ENCODE results near the gene EEF1G. TPM values are rescaled to one million over a fixed set of nuclear protein-coding genes. Genes with fewer than 3 reads are reported as not detected.
A peak's percentile ranks its signal among the peaks of the same experiment; 100 is the strongest.

The EEF1G gene
- total and polyA plus RNA-seq, 2 of the 13 experiments (the other 11 are each of a cell fraction or from before 2014, with no cell fraction given) = 1,787 to 2,144 TPM

DNA sequence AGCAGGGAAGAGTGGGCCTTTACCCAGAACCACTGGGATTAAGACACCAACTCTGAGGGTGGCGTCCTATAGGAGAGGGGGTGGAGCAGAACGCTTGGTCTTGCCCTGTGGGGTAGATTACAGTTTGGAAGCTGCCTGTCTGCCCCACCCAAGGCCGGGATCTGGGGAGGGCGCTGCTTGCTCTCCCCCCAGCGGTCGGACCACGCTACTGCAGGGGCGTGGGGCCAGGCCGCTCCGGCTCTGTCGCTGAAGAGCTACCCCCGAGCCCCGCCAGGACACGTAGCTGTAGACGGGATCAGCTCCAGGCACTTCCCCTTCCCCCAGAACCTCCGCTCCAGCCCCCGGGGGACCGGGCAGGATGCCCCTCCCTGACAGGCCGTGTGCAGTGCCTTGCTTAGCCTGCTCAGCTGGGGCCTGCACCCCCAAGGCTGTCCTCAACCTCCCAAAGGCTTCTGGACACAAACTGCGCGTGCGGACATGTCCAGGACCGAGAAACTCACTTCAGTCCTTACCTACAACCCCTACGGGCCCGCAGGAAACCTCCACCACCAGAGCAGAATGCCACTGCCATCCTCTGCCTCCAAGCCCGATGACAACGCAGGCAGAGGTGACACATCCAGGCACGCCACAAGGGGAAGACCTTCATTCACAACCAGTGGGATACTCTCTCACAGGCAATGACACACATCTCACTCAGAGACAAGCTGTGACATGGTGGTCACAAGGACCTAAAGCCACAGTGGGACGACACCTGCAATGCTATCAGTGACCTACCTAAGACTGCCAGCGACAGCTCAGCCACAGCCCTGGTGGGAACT lies 30.7 kb downstream of the EEF1G start (continued):
- TF ChIP-seq ARID4A (CRISPR knock-in tag; IDR thresholded peaks at IDR 0.05; ENCODE audit: borderline replicate concordance) = peak; percentile 59; the same call in 1 of the 2 replicates
- TF ChIP-seq UBTF (CRISPR knock-in tag; IDR thresholded peaks at IDR 0.05) = peak; percentile 52
- no peak for TF ChIP-seq ZNF724P (CRISPR knock-in tag; IDR thresholded peaks at IDR 0.05; ENCODE audit: borderline replicate concordance)
- peak; percentile 97 for TF ChIP-seq CTCF (CRISPR knock-in tag; IDR thresholded peaks at IDR 0.05)
- 0 out of 2 replicates have a peak, but pooled peaks have one; percentile 62 for TF ChIP-seq ZNF839 (CRISPR knock-in tag; IDR thresholded peaks at IDR 0.05; ENCODE audit: borderline replicate concordance)
- 0 out of 2 replicates have a peak, but pooled peaks have one; percentile 29 for TF ChIP-seq ELF1 (CRISPR knock-in tag; IDR thresholded peaks at IDR 0.05)
- no peak for TF ChIP-seq NR3C1 (CRISPR knock-in tag; IDR thresholded peaks at IDR 0.05)
- TF ChIP-seq ATF7-NPFF (CRISPR knock-in tag; IDR thresholded peaks at IDR 0.05; ENCODE audit: low read depth) = 0 out of 2 replicates have a peak, but pooled peaks have one; percentile 41
- no peak for TF ChIP-seq DMAP1 (CRISPR knock-in tag; IDR thresholded peaks at IDR 0.05)
- peak; percentile 53 for TF ChIP-seq ZFX (CRISPR knock-in tag; IDR thresholded peaks at IDR 0.05; ENCODE audit: low read depth)
- TF ChIP-seq PAWR (CRISPR knock-in tag; IDR thresholded peaks at IDR 0.05; ENCODE audit: borderline replicate concordance) = no peak
- 0 out of 2 replicates have a peak, but pooled peaks have one; percentile 48 for TF ChIP-seq ZMYM4 (CRISPR knock-in tag; IDR thresholded peaks at IDR 0.05)
- no peak for TF ChIP-seq ETV6 (CRISPR knock-in tag; conservative IDR thresholded peaks at IDR 0.05)
- TF ChIP-seq, protein P1, sequence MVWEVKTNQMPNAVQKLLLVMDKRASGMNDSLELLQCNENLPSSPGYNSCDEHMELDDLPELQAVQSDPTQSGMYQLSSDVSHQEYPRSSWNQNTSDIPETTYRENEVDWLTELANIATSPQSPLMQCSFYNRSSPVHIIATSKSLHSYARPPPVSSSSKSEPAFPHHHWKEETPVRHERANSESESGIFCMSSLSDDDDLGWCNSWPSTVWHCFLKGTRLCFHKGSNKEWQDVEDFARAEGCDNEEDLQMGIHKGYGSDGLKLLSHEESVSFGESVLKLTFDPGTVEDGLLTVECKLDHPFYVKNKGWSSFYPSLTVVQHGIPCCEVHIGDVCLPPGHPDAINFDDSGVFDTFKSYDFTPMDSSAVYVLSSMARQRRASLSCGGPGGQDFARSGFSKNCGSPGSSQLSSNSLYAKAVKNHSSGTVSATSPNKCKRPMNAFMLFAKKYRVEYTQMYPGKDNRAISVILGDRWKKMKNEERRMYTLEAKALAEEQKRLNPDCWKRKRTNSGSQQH (CRISPR knock-in tag; IDR thresholded peaks at IDR 0.05; ENCODE audit: low read depth) = no peak
- TF ChIP-seq ZNF558 (CRISPR knock-in tag; IDR thresholded peaks at IDR 0.05; ENCODE audit: borderline replicate concordance) = peak; percentile 21; the same call in 1 of the 2 replicates
- TF ChIP-seq REPIN1 (CRISPR knock-in tag; IDR thresholded peaks at IDR 0.05; ENCODE audit: borderline replicate concordance, low read depth) = 0 out of 2 replicates have a peak, but pooled peaks have one; percentile 58
- peak; percentile 98 for TF ChIP-seq RAD21 (CRISPR knock-in tag; IDR thresholded peaks at IDR 0.05)
- TF ChIP-seq NFATC3 (CRISPR knock-in tag; IDR thresholded peaks at IDR 0.05) = 0 out of 2 replicates have a peak, but pooled peaks have one; percentile 24
- TF ChIP-seq ZSCAN31 (CRISPR knock-in tag; IDR thresholded peaks at IDR 0.05; ENCODE audit: low read depth) = 0 out of 2 replicates have a peak, but pooled peaks have one; percentile 22

Data from HepG2 (cell line).